ENCODE measurements around the gene PNMA3. TPM values are rescaled to one million over a fixed set of nuclear protein-coding genes. Genes with fewer than 3 reads are reported as not detected.
"Not testable (repeated sequence)": the region's sequence is repeated elsewhere in the genome, so short reads cannot be mapped to it uniquely, and the experiment has no call there.

PNMA3 gene
- total RNA-seq, 1 donor from 2014 or later = 1.2 TPM

DNA sequence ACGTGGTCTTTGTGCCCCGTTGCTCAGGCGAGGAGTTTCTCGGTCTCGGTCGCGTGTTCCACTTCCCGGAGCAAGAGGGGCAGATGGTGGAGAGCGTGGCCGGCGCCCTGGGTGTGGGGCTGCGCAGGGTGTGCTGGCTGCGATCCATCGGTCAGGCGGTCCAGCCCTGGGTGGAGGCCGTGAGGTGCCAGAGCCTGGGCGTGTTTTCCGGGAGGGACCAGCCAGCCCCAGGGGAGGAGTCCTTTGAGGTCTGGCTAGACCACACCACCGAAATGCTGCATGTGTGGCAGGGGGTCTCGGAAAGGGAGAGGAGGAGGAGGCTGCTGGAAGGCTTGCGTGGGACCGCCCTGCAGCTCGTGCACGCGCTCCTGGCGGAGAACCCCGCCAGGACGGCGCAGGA is 17.1 kb downstream of the PNMA3 start:
- not testable (repeated sequence) for DNase-seq (ENCODE audit: low spot score)

- DNase-seq (ENCODE audit: low spot score) = no peak
These were observed 18.1 kb downstream of the PNMA3 start for GRCh38 chrX:153074262-153074899.

- no peak for DNase-seq (ENCODE audit: low spot score)
These were observed 18.7 kb downstream of the PNMA3 start for GRCh38 chrX:153074935-153075334.

DNA sequence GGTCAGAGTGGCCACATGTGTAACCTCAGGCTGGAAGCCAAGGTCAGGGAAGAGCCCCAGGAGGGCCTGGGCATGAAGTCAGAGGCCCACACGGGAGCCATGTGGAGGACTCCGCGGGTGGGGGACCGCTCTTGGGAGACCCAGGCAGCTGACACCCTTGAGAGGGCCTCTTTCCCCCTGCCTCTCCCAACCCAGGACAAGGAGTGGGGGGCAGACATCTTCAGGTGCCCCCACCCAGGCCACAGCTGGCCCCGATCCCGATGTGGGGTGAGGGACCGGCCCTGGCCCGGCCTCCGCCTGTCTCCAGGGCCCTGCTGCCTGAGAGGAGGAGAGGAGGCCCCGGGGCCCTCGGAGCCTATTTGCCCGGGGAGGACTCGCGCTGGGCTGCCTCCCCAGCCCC is 19.1 kb downstream of the PNMA3 start:
- no peak for DNase-seq (ENCODE audit: low spot score)

DNA sequence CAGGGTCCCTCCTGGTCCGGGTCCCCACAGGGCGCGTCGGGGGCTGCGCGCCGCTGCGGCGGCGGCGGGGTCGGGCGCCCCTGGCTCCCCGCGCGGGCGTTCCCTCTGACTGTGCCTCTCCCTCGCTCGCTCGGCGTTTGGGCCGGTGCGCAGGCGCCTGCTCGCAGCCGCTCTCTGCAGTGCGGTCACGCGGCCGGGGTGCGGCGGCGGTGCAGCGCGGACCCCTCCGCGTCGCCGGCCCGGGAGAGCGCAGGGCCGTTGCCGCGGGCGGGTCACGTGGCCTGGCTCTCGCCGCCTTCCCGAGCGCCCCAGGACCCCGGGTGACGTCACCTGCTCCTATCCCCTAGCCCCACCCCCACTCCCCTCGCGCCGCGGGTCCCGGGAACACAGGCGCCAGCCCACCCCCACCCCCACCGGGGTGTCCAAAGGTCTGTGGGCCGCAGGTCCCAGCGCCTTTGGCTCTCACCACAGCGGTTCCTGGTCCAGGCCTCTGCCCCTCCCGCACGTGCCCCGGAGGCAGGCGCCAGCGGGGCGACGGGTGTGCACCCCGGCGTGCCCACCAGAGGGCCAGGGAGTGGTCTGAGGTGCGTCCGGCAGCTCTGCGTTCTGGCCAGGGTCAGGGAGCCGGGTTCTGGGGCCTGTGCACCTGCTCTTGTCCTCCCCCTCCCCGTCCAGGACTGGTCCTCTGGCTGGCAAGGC is 21.3 kb downstream of the PNMA3 start:
- not testable (repeated sequence) for DNase-seq (ENCODE audit: low spot score)

DNA sequence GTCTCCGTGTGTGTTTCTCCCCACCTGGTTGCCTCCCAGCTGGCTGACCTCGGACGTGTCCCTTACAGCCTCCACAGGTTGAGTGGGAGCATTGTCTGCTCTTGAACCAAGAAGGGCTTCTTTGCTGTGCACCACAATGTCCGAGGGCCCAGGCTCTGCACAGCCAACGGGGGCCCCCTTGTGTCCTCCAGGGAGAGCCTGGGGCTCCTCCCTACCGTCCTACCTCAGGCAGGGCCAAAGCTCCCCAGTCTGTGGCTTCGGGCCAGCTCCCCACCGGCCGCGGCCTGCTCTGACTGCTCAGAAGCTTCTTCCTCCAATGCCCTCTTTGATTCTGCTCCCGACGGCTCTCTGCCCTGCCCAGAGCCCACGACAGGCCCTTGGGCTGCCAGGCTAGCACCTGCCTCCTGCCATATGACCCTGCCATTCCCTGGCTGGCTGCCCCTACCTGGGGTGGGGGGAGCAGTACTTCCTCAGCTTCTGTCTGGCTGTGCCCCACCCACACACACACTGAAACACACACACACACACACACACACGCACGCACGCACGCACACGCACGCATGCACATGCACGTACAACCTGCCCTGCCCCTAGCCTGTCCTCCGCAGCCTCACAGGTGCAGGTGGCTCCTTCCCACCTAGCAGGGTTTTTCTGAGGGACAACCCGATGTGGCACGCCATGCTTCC is 27.1 kb downstream of the PNMA3 start:
- DNase-seq (ENCODE audit: low spot score) = not testable (repeated sequence)

GRCh38 chrX:153102418-153102817 is 46.1 kb downstream of the PNMA3 start:
- DNase-seq (ENCODE audit: low spot score) = no peak

DNA sequence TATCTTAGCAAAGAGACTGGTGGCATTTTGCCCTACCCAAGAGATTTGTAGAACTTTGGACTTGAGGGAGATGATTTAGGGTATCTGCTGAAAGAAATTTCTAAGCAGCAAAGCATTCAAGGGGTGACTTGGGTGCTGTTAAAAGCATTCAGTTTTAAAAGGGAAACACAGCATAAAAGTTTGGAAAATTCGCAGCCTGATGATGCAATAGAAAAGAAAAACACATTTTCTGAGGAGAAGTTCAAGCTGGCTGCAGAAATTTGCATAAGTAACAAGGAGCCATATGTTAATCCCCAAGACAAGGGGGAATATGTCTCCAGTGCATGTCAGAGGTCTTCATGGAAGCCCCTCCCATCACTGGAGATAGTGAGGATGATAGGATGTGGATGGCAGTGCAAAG is 48.7 kb downstream of the PNMA3 start:
- DNase-seq (ENCODE audit: low spot score) = not testable (repeated sequence)

DNA sequence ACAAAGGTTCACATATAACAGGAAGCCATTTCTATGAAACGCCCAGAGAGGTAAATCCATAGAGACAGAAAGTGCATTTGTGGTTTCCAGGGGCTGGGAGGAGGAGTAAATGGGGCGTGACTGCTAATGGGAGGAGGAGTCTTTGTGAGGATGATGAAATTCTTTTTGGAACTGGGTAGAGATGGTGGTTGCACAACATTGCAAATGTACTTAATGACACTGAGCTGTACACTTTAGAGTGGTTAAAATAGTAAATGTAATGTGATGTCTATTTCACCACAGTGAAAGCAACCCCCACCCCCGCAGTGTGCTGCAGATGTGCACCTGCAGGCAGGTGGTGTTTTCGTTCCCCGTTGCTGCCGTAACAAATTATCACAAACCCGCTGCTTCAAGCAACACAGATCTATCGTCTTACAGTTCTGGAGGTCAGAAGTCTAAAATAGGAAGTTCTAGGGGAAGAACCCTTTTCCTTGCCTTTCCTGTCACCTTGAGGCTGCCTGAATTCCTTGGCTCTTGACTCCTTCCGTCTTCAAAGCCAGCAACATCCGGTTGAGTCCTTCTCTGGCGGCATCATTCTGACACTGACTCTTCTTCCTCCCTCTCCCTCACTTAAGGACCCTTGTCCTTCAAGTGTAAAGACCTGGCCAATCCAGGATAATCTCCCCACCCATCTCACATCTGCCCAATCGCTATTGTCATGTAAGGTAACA is 50.0 kb downstream of the PNMA3 start:
- not testable (repeated sequence) for DNase-seq (ENCODE audit: low spot score)

Other genes starting within 250 kb of the PNMA3 start
- 47.1 TPM for gene CETN2, start 225.7 kb upstream of the PNMA3 start, total RNA-seq
- 25.1 TPM for gene NSDHL, start 225.4 kb upstream of the PNMA3 start, total RNA-seq
- 62.2 TPM for gene ZNF185, start 158.4 kb upstream of the PNMA3 start, total RNA-seq
- not detected for gene PNMA5, start 62.4 kb upstream of the PNMA3 start, total RNA-seq
- gene PNMA6A, start 16.0 kb downstream of the PNMA3 start, total RNA-seq = 0.55 TPM
- gene MAGEA1, start 122.8 kb downstream of the PNMA3 start, total RNA-seq = not detected